ENCODE results near the gene COPA. TPM values are rescaled to one million over a fixed set of nuclear protein-coding genes. Genes with fewer than 3 reads are reported as not detected.

Gene COPA
- total RNA-seq, 1 experiment from 2014 or later = 118 TPM

DNA sequence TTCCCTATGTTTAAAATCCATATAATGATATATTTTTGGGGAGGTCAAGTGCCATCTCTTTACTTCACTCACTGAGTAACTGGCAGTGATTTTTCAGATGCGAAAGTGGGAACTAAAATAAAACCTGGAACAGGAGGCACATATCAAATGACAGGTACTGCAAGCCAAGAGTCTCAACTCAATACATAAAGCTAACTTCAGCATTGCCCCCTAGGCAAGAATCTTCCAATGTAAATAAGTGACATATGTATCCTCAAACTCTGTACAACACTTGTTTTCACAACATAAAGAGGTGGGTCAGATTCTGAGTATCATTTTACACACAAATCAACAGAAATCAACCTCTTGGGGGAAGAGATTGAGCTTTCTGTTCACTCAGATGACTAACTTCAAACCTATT, 98.8 kb downstream of the COPA start:
- peaks cover 1% of the 10 kb centered on the region; the same call in 1 of the 2 replicates for H3K79me2 ChIP-seq (ENCODE audit: insufficient read depth, low read length)
- H3K27ac Mint-ChIP-seq = no peak overlapping the region
- H4K20me1 ChIP-seq (ENCODE audit: control insufficient read depth, insufficient read depth, insufficient read length) = no peaks in the 10 kb centered on the region

More for the DNA sequence above, 98.8 kb downstream of the COPA start:
- Histone ChIP-seq H4K5ac (ENCODE audit: insufficient read length, low read depth, low read length) (no peak overlapping the region), H2BK15ac (ENCODE audit: low read depth, low read length) (no peak overlapping the region), H3K9me3 (ENCODE audit: control insufficient read depth, low read depth, low read length) (no peaks in the 10 kb centered on the region), H3K23ac (ENCODE audit: insufficient read length, low read depth, low read length) (no peak overlapping the region), H3K4me2 (ENCODE audit: insufficient read depth, insufficient read length, low read length) (no peak overlapping the region), H2AK5ac (ENCODE audit: insufficient read length, low read length) (no peak overlapping the region), H3K14ac (ENCODE audit: insufficient read depth, low read length) (no peak overlapping the region), H3K27ac (ENCODE audit: insufficient read length, low read depth, low read length) (no peak overlapping the region), H4K91ac (ENCODE audit: insufficient read length, low read depth, low read length) (no peak overlapping the region), H3T11ph (ENCODE audit: low read length) (no peak overlapping the region), H3K18ac (ENCODE audit: insufficient read length, low read depth, low read length) (no peak overlapping the region), H2AFZ (ENCODE audit: low read length) (no peak overlapping the region), H3K79me1 (ENCODE audit: insufficient read depth, low read depth, low read length, poor library complexity, severe bottlenecking) (no peaks in the 10 kb centered on the region), H3K27me3 (ENCODE audit: insufficient read depth, low read length) (no peaks in the 10 kb centered on the region), H3K56ac (ENCODE audit: insufficient read length, low read depth, low read length) (no peak overlapping the region), H4K8ac (replicated peaks; ENCODE audit: insufficient read length, low read depth, low read length) (no peak overlapping the region), H3K4ac (ENCODE audit: low read depth, low read length) (no peak overlapping the region), H2BK12ac (ENCODE audit: insufficient read length, low read depth, low read length) (no peak overlapping the region), H3K9ac (ENCODE audit: extremely low read depth, insufficient read length, low read length) (no peak overlapping the region), H2BK20ac (ENCODE audit: low read depth, low read length, poor library complexity, severe bottlenecking) (no peak overlapping the region), H2BK5ac (ENCODE audit: insufficient read length, low read length) (no peak overlapping the region), H3K23me2 (ENCODE audit: insufficient read length, low read depth, low read length, poor library complexity, severe bottlenecking) (no peaks in the 10 kb centered on the region), H3K4me1 (ENCODE audit: insufficient read depth, low read length) (no peaks in the 10 kb centered on the region), H2BK120ac (ENCODE audit: low read depth, low read length, poor library complexity, severe bottlenecking) (no peak overlapping the region)
- DNase-seq = no peak
- Mint-ChIP-seq H3K27me3 (ENCODE audit: low read depth) (no peaks in the 10 kb centered on the region), H3K9me3 (no peaks in the 10 kb centered on the region; a peak in 1 of 5 replicates), H3K4me1 (peaks cover 2 to 11% of the 10 kb centered on the region in 2 experiments; a peak in 3 of 4 replicates), H3K4me3 (no peak overlapping the region), H3K36me3 (ENCODE audit: insufficient read depth in 1 of 3, low read depth in 3 of 3) (peaks cover 7 to 40% (median 39%) of the 10 kb centered on the region in 3 experiments; a peak in 5 of 7 replicates)
- no CpG with 5 or more reads among the region's 1 CpG for WGBS (ENCODE audit: extremely low coverage, insufficient read length, low lambda C conversion rate)
- TF ChIP-seq, protein P1, sequence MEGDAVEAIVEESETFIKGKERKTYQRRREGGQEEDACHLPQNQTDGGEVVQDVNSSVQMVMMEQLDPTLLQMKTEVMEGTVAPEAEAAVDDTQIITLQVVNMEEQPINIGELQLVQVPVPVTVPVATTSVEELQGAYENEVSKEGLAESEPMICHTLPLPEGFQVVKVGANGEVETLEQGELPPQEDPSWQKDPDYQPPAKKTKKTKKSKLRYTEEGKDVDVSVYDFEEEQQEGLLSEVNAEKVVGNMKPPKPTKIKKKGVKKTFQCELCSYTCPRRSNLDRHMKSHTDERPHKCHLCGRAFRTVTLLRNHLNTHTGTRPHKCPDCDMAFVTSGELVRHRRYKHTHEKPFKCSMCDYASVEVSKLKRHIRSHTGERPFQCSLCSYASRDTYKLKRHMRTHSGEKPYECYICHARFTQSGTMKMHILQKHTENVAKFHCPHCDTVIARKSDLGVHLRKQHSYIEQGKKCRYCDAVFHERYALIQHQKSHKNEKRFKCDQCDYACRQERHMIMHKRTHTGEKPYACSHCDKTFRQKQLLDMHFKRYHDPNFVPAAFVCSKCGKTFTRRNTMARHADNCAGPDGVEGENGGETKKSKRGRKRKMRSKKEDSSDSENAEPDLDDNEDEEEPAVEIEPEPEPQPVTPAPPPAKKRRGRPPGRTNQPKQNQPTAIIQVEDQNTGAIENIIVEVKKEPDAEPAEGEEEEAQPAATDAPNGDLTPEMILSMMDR (conservative IDR thresholded peaks at IDR 0.05) = no peak

All from H9 (cell line).